Left lung (tissue), 10 donors: ENCODE measurements around the gene NGB. TPM values are rescaled to one million over a fixed set of nuclear protein-coding genes. Genes with fewer than 3 reads are reported as not detected.

Experiments used
- ATAC-seq: fragments of 200-7000 bp; cut with Tn5 transposase; one replicate; pipeline ENCODE4 v1.9.1; 2020; ENCODE audit warnings: moderate library complexity
- DNase-seq, 4 donors: peaks; one replicate each; pipeline ENCODE4 v3.0.0-alpha.2; 2013 to 2020
- H3K27ac ChIP-seq, 2 donors: fragments of 200-600 bp; sonication (generic) in 1 of 2; one replicate each; pipeline versions ENCODE4 v1.5.0 to v1.8.0; 2020 to 2021
- H3K27me3 ChIP-seq, 2 donors: fragments of 200-600 bp; sonication (generic) in 1 of 2; one replicate each; pipeline versions ENCODE4 v1.5.0 to v1.8.0; 2020 to 2021
- H3K36me3 ChIP-seq, 2 donors: fragments of 200-600 bp; sonication (generic) in 1 of 2; one replicate each; pipeline versions ENCODE4 v1.5.0 to v1.8.0; 2020 to 2021
- H3K4me1 ChIP-seq, 2 donors: fragments of 200-600 bp; one replicate each; pipeline ENCODE4 v1.8.0; 2021
- H3K4me3 ChIP-seq, 2 donors: fragments of 200-600 bp; sonication (generic) in 1 of 2; one replicate each; pipeline versions ENCODE4 v1.5.0 to v1.8.0; 2020 to 2021; ENCODE audit warnings: mild to moderate bottlenecking in 1 of 2
- H3K9me3 ChIP-seq, 2 donors: fragments of 200-600 bp; sonication (generic) in 1 of 2; one replicate each; pipeline versions ENCODE4 v1.5.0 to v1.8.0; 2020 to 2021
- CTCF ChIP-seq, 2 donors: fragments of 200-600 bp; sonication (generic) in 1 of 2; IDR thresholded peaks; one replicate each; pipeline versions ENCODE4 v1.5.0 to v1.8.0; 2021; ENCODE audit warnings: antibody characterized with exemption in 2 of 2
- intact Hi-C, 2 donors: fragments of 100-400 bp; cut with DNase I; formaldehyde crosslinking; loops; one replicate each; pipeline versions ENCODE4 v1.11.2 to v1.14.2; 2022
- polyA plus RNA-seq, 6 donors: library from polyadenylated mRNA; unstranded; fragments of 120-200 nt; gene quantifications; one replicate each; pipeline ENCODE4 v1.2.1, GENCODE V29; 2013; ENCODE audit not compliant: insufficient read length in 6 of 6
- total RNA-seq, 2 donors: library from RNA; stranded (reverse); fragmentation: NEBNext Ultra II Directional; extraction: Animal tissue kit (Norgen Biotek cat#: 25700); gene quantifications; one replicate each; pipeline ENCODE4 v1.2.1, GENCODE V29; 2021
- donor health status: DM: no; HTN: yes; CAD: no.
- donor health status: DM: no; HTN: no; CAD: no.

Gene NGB
- total and polyA plus RNA-seq, 8 donors: not detected

- no peaks in the 10 kb centered on the region for H3K4me1 ChIP-seq
- no peak overlapping the region for H3K4me3 ChIP-seq
- TF ChIP-seq CTCF (IDR thresholded peaks at IDR 0.05): no peak
- DNase-seq (no peak), ATAC-seq (no peak)
- H3K9me3 ChIP-seq: no peaks in the 10 kb centered on the region
- H3K27me3 ChIP-seq: no peaks in the 10 kb centered on the region
- no peaks in the 10 kb centered on the region for H3K36me3 ChIP-seq
- no peak overlapping the region for H3K27ac ChIP-seq
- intact Hi-C loops: no loop called here
Measured at GRCh38 chr14:77239412-77239811, 31.6 kb downstream of the NGB start.

- H3K27ac ChIP-seq: no peak overlapping the region
- H3K4me1 ChIP-seq: no peaks in the 10 kb centered on the region
- no peak for ATAC-seq
- intact Hi-C loops: no loop called here
- TF ChIP-seq CTCF (IDR thresholded peaks at IDR 0.05): no peak
- H3K9me3 ChIP-seq: no peaks in the 10 kb centered on the region
- no peaks in the 10 kb centered on the region for H3K36me3 ChIP-seq
- no peaks in the 10 kb centered on the region for H3K27me3 ChIP-seq
- no peak overlapping the region for H3K4me3 ChIP-seq
- no peak for DNase-seq
Measured at GRCh38 chr14:77238996-77239395, 32.0 kb downstream of the NGB start.

- ATAC-seq (no peak), DNase-seq (no peak)
- H3K4me1 ChIP-seq: no peaks in the 10 kb centered on the region
- H3K36me3 ChIP-seq: no peaks in the 10 kb centered on the region
- intact Hi-C loops: no loop called here
- H3K27ac ChIP-seq: no peak overlapping the region
- H3K4me3 ChIP-seq: no peak overlapping the region
- H3K27me3 ChIP-seq: no peaks in the 10 kb centered on the region
- TF ChIP-seq CTCF (IDR thresholded peaks at IDR 0.05): no peak
- no peaks in the 10 kb centered on the region for H3K9me3 ChIP-seq
Measured at GRCh38 chr14:77238356-77238755, 32.6 kb downstream of the NGB start.

- Histone ChIP-seq H3K36me3 (no peaks in the 10 kb centered on the region), H3K4me3 (no peak overlapping the region), H3K27ac (no peak overlapping the region), H3K9me3 (no peaks in the 10 kb centered on the region), H3K4me1 (no peaks in the 10 kb centered on the region), H3K27me3 (no peaks in the 10 kb centered on the region)
- intact Hi-C loops: no loop called here
- no peak for TF ChIP-seq CTCF (IDR thresholded peaks at IDR 0.05)
- ATAC-seq (no peak), DNase-seq (no peak)
Measured at GRCh38 chr14:77236814-77237213, 34.2 kb downstream of the NGB start.

- Histone ChIP-seq H3K36me3 (no peaks in the 10 kb centered on the region), H3K27me3 (no peaks in the 10 kb centered on the region), H3K27ac (no peak overlapping the region), H3K4me3 (no peak overlapping the region), H3K9me3 (peaks cover 0 to 2% of the 10 kb centered on the region in 2 donors), H3K4me1 (no peaks in the 10 kb centered on the region)
- no peak for ATAC-seq
- no peak for DNase-seq
- intact Hi-C loops: no loop called here
- no peak for TF ChIP-seq CTCF (IDR thresholded peaks at IDR 0.05)
Measured at GRCh38 chr14:77231721-77232120, 39.3 kb downstream of the NGB start.
